Parathyroid adenoma (tissue), 2 donors: Measurements from ENCODE around the gene ELMO3.

Source experiments
- H2AFZ ChIP-seq: fragments of 300-600 bp; sonication (generic); one replicate; pipeline ENCODE4 v1.7.0; 2017; ENCODE audit warnings: antibody characterized with exemption, mild to moderate bottlenecking
- H3K27ac ChIP-seq: fragments of 300-600 bp; sonication (generic); one replicate; pipeline ENCODE4 v1.7.0; 2017
- H3K27me3 ChIP-seq: fragments of 300-600 bp; sonication (generic); one replicate; pipeline ENCODE4 v1.7.0; 2017; ENCODE audit warnings: low read length; ENCODE audit not compliant: control insufficient read depth, insufficient read depth
- H3K36me3 ChIP-seq: fragments of 300-600 bp; sonication (generic); one replicate; pipeline ENCODE4 v1.7.0; 2017; ENCODE audit warnings: low read length; ENCODE audit not compliant: control insufficient read depth, insufficient read depth
- H3K4me1 ChIP-seq: fragments of 300-600 bp; sonication (generic); one replicate; pipeline ENCODE4 v1.7.0; 2017; ENCODE audit warnings: control low read depth
- H3K4me2 ChIP-seq: fragments of 300-600 bp; sonication (generic); one replicate; pipeline ENCODE4 v1.7.0; 2017; ENCODE audit warnings: low read length
- H3K4me3 ChIP-seq: fragments of 300-600 bp; sonication (generic); one replicate; pipeline ENCODE4 v1.7.0; 2017; ENCODE audit warnings: low read depth, low read length
- H3K79me2 ChIP-seq: fragments of 300-600 bp; sonication (generic); one replicate; pipeline ENCODE4 v1.7.0; 2017; ENCODE audit warnings: control low read depth
- H3K9ac ChIP-seq: fragments of 300-600 bp; sonication (generic); one replicate; pipeline ENCODE4 v1.7.0; 2017; ENCODE audit warnings: mild to moderate bottlenecking
- H3K9me3 ChIP-seq: fragments of 300-600 bp; sonication (generic); one replicate; pipeline ENCODE4 v1.7.0; 2017; ENCODE audit warnings: low read length; ENCODE audit not compliant: control insufficient read depth
- CTCF ChIP-seq: fragments of 300-600 bp; sonication (generic); IDR thresholded peaks from one replicate; pipeline ENCODE4 v1.7.0; 2017; ENCODE audit warnings: antibody characterized with exemption, mild to moderate bottlenecking
- donor health status: primary hyperparathyroidism.

ELMO3 gene

GRCh38 chr16:67182288-67182687 lies 16.6 kb upstream of the ELMO3 start:
- no peak for TF ChIP-seq CTCF
- H3K9me3 ChIP-seq = no peaks in the 10 kb centered on the region
- no peak overlapping the region for H3K4me3 ChIP-seq
- no peak overlapping the region for H3K4me2 ChIP-seq
- H2AFZ ChIP-seq = no peak overlapping the region
- H3K27ac ChIP-seq = peak overlapping the region; percentile 96
- no peaks in the 10 kb centered on the region for H3K79me2 ChIP-seq
- H3K36me3 ChIP-seq = no peaks in the 10 kb centered on the region
- H3K4me1 ChIP-seq = peaks cover 23% of the 10 kb centered on the region
- no peaks in the 10 kb centered on the region for H3K27me3 ChIP-seq
- no peak overlapping the region for H3K9ac ChIP-seq

GRCh38 chr16:67183284-67183626 lies 15.7 kb upstream of the ELMO3 start:
- TF ChIP-seq CTCF = no peak
- H3K9ac ChIP-seq = no peak overlapping the region
- H3K9me3 ChIP-seq = no peaks in the 10 kb centered on the region
- no peaks in the 10 kb centered on the region for H3K36me3 ChIP-seq
- H3K4me1 ChIP-seq = peaks cover 18% of the 10 kb centered on the region
- H3K4me2 ChIP-seq = peak overlapping the region; percentile 94
- peak overlapping the region; percentile 81 for H3K4me3 ChIP-seq
- H2AFZ ChIP-seq = peak overlapping the region; percentile 92
- H3K79me2 ChIP-seq = no peaks in the 10 kb centered on the region
- no peaks in the 10 kb centered on the region for H3K27me3 ChIP-seq
- peak overlapping the region; percentile 96 for H3K27ac ChIP-seq

- peak within 1 kb of the TSS; percentile 81 for H3K4me3 ChIP-seq
- peaks cover 18% of the 10 kb centered on the region for H3K4me1 ChIP-seq
- H2AFZ ChIP-seq = peak within 1 kb of the TSS; percentile 92
- peak within 1 kb of the TSS; percentile 94 for H3K4me2 ChIP-seq
- H3K36me3 ChIP-seq = no peaks in the 10 kb centered on the region
- H3K79me2 ChIP-seq = no peaks in the 10 kb centered on the region
- TF ChIP-seq CTCF = peak; percentile 26
- H3K9ac ChIP-seq = peak within 1 kb of the TSS; percentile 81
- H3K9me3 ChIP-seq = no peaks in the 10 kb centered on the region
- peak within 1 kb of the TSS; percentile 96 for H3K27ac ChIP-seq
- no peaks in the 10 kb centered on the region for H3K27me3 ChIP-seq
These were observed 15.1 kb upstream of the ELMO3 start, which contains the start of gene MATCAP1 for GRCh38 chr16:67183627-67184452. TSS of gene MATCAP1 (minus strand) at chr16:67183963. CDS start at chr16:67180610, 3,353 bp downstream.

- H3K36me3 ChIP-seq = no peaks in the 10 kb centered on the region
- H3K4me3 ChIP-seq = peak overlapping the region; percentile 81
- H3K27ac ChIP-seq = peak overlapping the region; percentile 96
- H3K79me2 ChIP-seq = no peaks in the 10 kb centered on the region
- TF ChIP-seq CTCF = no peak
- H3K4me1 ChIP-seq = peaks cover 18% of the 10 kb centered on the region
- H3K4me2 ChIP-seq = peak overlapping the region; percentile 94
- peak overlapping the region; percentile 81 for H3K9ac ChIP-seq
- H3K27me3 ChIP-seq = no peaks in the 10 kb centered on the region
- H3K9me3 ChIP-seq = no peaks in the 10 kb centered on the region
- peak overlapping the region; percentile 92 for H2AFZ ChIP-seq
These were observed 14.4 kb upstream of the ELMO3 start for GRCh38 chr16:67184453-67184994.
